A673 (cell line): ENCODE measurements around the gene PRUNE2. TPM values are rescaled to one million over a fixed set of nuclear protein-coding genes. Genes with fewer than 3 reads are reported as not detected.

Experiments
- BruUV-seq: library from RNA; stranded (reverse); fragments of 400-500 nt; replicated peaks from 2 replicates; lab custom pipeline; 2021; lab: Mats Ljungman, UMichigan
- CTCF ChIA-PET: fragments of 300-600 bp; sonication (Branson Sonifier 250); formaldehyde crosslinking; loops from one replicate; lab custom pipeline; 2022; ENCODE audit warnings: antibody characterized with exemption; lab: Charles Lee
- POLR2A ChIA-PET: fragments of 300-600 bp; sonication (Branson Sonifier 250); formaldehyde crosslinking; loops from one replicate; lab custom pipeline; 2022; ENCODE audit warnings: antibody characterized with exemption; ENCODE audit not compliant: low non-redundant PET; lab: Charles Lee
- DNase-seq: peaks from one replicate; pipeline ENCODE4 v3.0.0-alpha.2; 2015; ENCODE audit warnings: low spot score
- H3K27ac ChIP-seq: fragments of 200-600 bp; sonication (generic); 2 replicates; pipeline ENCODE4 v1.5.1; 2016; ENCODE audit warnings: mixed run types, low read depth, mild to moderate bottlenecking, mixed read lengths, antibody characterized with exemption, low read length; ENCODE audit not compliant: poor library complexity, severe bottlenecking
- H3K27me3 ChIP-seq: fragments of 200-600 bp; sonication (generic); replicated peaks from 2 replicates; pipeline ENCODE4 v1.6.1; 2017; ENCODE audit warnings: mixed run types, low read depth, mild to moderate bottlenecking, mixed read lengths, antibody characterized with exemption, low read length; ENCODE audit not compliant: insufficient read depth, poor library complexity
- H3K36me3 ChIP-seq: fragments of 200-600 bp; sonication (generic); 2 replicates; pipeline ENCODE4 v1.6.1; 2016; ENCODE audit warnings: mixed run types, mild to moderate bottlenecking, mixed read lengths, antibody characterized with exemption, low read length; ENCODE audit not compliant: insufficient read depth, poor library complexity, severe bottlenecking
- H3K4me1 ChIP-seq: fragments of 200-600 bp; sonication (generic); 2 replicates; pipeline ENCODE4 v1.6.1; 2017; ENCODE audit warnings: mixed run types, mild to moderate bottlenecking, mixed read lengths, antibody characterized with exemption, low read length; ENCODE audit not compliant: insufficient read depth, poor library complexity, severe bottlenecking
- H3K4me3 ChIP-seq: fragments of 200-600 bp; sonication (generic); 2 replicates; pipeline ENCODE4 v1.5.1; 2016; ENCODE audit warnings: low read depth, mixed run types, mild to moderate bottlenecking, mixed read lengths, low read length; ENCODE audit not compliant: poor library complexity, severe bottlenecking
- H3K9me3 ChIP-seq: fragments of 200-600 bp; sonication (generic); 2 replicates; pipeline ENCODE4 v1.6.1; 2016; ENCODE audit warnings: mixed run types, low read depth, mild to moderate bottlenecking, mixed read lengths, antibody characterized with exemption, low read length; ENCODE audit not compliant: poor library complexity, severe bottlenecking
- EZH2 ChIP-seq: fragments of 200-600 bp; sonication (generic); IDR thresholded peaks from 2 replicates; pipeline ENCODE4 v1.6.1; 2017; ENCODE audit warnings: borderline replicate concordance, low read depth, mild to moderate bottlenecking, mixed read lengths, antibody characterized with exemption, low read length; ENCODE audit not compliant: poor library complexity, severe bottlenecking
- intact Hi-C: fragments of 100-400 bp; cut with micrococcal nuclease; formaldehyde crosslinking; loops from one replicate; pipeline ENCODE4 v1.10.0; 2022; ENCODE audit not compliant: unreplicated experiment
- total RNA-seq: library from RNA; stranded (reverse); gene quantifications from 2 replicates; pipeline ENCODE4 v1.2.3, GENCODE V29; 2021
- TF ChIP-seq, protein P1 (sequence below): fragments of 300-800, 200-600 bp; sonication (generic); conservative IDR thresholded peaks from 2 replicates; pipeline ENCODE4 v1.5.1; 2017; ENCODE audit warnings: low read depth, mild to moderate bottlenecking, antibody characterized with exemption, low read length, moderate library complexity, mixed read lengths

Gene PRUNE2
- total RNA-seq, 1 experiment from 2014 or later, result not detected

DNA sequence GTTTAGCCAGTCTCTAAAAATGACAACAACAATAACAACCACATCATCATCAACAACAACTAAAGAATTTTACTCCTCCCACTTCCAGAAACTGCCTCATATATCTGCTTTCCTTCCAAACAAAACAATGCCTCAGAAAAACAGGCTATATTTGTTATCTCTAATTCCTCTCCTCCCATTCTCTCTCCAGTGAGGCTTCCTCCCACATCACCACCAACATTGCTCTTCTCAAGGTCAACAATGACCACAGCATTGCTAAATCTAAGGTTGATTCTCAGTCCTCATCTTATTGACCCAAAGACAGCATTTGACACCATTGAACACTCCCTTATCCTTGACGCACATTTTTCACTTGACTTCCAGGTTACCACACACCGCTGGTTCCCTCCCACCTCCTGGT lies 38.1 kb upstream of the PRUNE2 start:
- ChIA-PET CTCF (no interaction called here), POLR2A (no interaction called here)
- no peaks in the 10 kb centered on the region for H3K36me3 ChIP-seq
- intact Hi-C loops, result no loop called here
- H3K4me3 ChIP-seq, result no peak overlapping the region
- no peak overlapping the region for H3K27ac ChIP-seq
- H3K9me3 ChIP-seq, result no peaks in the 10 kb centered on the region
- no peaks in the 10 kb centered on the region for H3K4me1 ChIP-seq
- TF ChIP-seq EZH2, result no peak
- TF ChIP-seq, protein P1, sequence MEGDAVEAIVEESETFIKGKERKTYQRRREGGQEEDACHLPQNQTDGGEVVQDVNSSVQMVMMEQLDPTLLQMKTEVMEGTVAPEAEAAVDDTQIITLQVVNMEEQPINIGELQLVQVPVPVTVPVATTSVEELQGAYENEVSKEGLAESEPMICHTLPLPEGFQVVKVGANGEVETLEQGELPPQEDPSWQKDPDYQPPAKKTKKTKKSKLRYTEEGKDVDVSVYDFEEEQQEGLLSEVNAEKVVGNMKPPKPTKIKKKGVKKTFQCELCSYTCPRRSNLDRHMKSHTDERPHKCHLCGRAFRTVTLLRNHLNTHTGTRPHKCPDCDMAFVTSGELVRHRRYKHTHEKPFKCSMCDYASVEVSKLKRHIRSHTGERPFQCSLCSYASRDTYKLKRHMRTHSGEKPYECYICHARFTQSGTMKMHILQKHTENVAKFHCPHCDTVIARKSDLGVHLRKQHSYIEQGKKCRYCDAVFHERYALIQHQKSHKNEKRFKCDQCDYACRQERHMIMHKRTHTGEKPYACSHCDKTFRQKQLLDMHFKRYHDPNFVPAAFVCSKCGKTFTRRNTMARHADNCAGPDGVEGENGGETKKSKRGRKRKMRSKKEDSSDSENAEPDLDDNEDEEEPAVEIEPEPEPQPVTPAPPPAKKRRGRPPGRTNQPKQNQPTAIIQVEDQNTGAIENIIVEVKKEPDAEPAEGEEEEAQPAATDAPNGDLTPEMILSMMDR, result no peak
- no peak for DNase-seq
- no TSS peak for BruUV-seq
- peaks cover 39% of the 10 kb centered on the region for H3K27me3 ChIP-seq

DNA sequence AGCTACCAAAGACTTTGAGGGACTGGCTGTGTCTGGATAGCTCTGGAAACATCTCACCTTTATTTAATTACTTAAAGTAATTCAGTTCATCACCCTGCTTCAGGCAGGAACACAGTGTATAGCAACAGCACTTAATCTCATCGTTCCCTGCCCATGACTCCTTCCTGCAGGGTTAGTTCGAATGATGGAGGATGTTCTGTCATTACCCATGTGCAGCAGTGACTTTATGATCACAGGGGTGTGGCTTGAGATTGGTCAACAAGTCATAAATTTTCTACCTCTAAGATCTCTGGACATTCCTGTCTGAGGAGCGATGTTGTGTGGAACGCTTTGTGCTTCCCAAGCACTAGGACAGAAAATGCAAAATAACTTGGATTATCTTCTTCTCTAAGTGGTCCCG lies 37.1 kb upstream of the PRUNE2 start:
- ChIA-PET POLR2A (no interaction called here), CTCF (no interaction called here)
- H3K4me3 ChIP-seq, result no peak overlapping the region
- peaks cover 40% of the 10 kb centered on the region for H3K27me3 ChIP-seq
- DNase-seq, result no peak
- H3K36me3 ChIP-seq, result no peaks in the 10 kb centered on the region
- H3K27ac ChIP-seq, result no peak overlapping the region
- H3K4me1 ChIP-seq, result no peaks in the 10 kb centered on the region
- TF ChIP-seq EZH2, result no peak
- TF ChIP-seq, protein P1, result no peak
- H3K9me3 ChIP-seq, result no peaks in the 10 kb centered on the region
- BruUV-seq, result no TSS peak
- intact Hi-C loops, result no loop called here

GRCh38 chr9:76932757-76933156 lies 26.8 kb upstream of the PRUNE2 start:
- DNase-seq, result no peak
- ChIA-PET POLR2A (interaction anchor here (0.6 kb wide), 1 partner anchor 1096 kb away, joined by 15 read pairs; no protein-coding TSS in a partner anchor), CTCF (no interaction called here)
- H3K9me3 ChIP-seq, result no peaks in the 10 kb centered on the region
- peaks cover 5% of the 10 kb centered on the region for H3K27me3 ChIP-seq
- no peaks in the 10 kb centered on the region for H3K36me3 ChIP-seq
- no peaks in the 10 kb centered on the region for H3K4me1 ChIP-seq
- TF ChIP-seq, protein P1, result no peak
- no peak for TF ChIP-seq EZH2
- no peak overlapping the region for H3K4me3 ChIP-seq
- intact Hi-C loops, result no loop called here
- no TSS peak for BruUV-seq
- H3K27ac ChIP-seq, result no peak overlapping the region
